Activated CD4-positive, alpha-beta T cell treated with anti-CD3 and anti-CD28 coated beads, Interleukin-2, amount 50 U/mL, for 4 hours (primary cell): Measurements from ENCODE around the gene NUMB.
"Not testable (repeated sequence)": the region's sequence is repeated elsewhere in the genome, so short reads cannot be mapped to it uniquely, and the experiment has no call there.

Experiments
- DNase-seq, 2 experiments: peaks; one replicate each; pipeline ENCODE4 v3.0.0-alpha.2; 2020

Gene NUMB

DNA sequence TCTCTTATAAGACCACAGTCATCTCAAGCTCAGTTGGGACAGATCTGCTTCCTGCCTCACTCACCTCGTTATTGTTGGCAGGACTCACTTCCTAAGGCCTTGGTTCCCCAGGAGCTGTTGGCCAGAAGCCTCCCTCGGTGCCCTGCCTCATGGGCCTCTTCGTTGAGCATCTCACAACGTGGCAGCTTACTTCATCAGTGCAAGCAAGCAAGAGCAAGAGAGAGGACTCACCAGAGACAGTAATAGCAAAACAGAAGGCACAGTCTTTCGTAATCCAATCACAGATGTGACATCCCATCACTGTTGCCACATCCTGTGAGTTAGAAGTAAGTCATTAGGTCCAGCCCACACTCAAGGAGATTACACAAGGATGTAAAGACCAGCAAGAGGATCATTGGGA is 5.1 kb upstream of the NUMB start:
- DNase-seq: no peak

- no peak for DNase-seq
Observed at GRCh38 chr14:73462815-73463214, 4.5 kb upstream of the NUMB start.

- DNase-seq: no peak
Observed at GRCh38 chr14:73462048-73462715, 3.8 kb upstream of the NUMB start.

DNA sequence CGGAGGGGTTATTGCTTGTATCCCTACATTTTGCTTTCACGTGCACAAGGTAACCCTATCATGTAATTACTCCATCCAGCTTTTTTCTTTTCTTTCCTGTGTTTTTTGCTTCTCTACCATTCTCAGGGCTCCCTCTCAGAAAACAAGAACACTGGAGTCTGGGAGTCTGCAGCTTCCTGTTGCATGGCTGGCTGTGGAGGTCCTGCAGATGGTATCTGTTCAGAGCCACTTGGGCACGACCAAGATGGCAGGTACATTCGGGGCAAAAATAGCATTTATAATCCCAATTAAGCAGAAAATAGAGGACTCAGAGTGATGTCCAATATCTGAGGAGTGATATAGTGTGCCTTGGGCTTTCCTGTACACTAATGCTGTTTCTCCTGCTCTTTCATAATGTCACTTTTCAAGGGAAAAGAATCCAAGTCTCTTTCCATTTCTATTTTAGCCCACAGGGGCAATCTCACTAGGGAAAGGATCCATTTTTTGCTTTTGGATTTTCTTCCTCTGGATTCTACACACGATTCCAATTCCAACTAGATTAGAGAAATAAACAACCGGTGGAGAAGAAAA is 3.2 kb upstream of the NUMB start:
- DNase-seq: no peak

- DNase-seq: no peak
Observed at GRCh38 chr14:73460691-73461127, 2.4 kb upstream of the NUMB start.

DNA sequence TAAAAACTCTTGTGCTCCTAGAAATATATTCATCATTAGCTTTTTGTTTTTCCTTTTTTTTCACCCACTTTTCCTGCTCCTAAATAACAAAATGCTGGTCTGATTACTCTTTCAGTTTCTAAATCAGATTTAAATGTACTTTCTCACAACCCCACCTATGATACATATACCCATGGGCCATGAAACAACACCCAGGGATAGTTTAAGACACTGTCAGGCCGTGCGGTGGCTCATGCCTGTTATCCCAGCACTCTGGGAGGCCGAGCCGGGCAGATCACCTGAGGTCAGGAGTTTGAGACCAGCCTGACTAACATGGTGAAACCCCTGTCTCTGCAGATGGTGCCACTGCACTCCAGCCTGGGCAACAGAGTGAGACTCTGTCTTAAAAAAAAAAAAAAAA is 1.6 kb upstream of the NUMB start:
- DNase-seq: no peak

DNA sequence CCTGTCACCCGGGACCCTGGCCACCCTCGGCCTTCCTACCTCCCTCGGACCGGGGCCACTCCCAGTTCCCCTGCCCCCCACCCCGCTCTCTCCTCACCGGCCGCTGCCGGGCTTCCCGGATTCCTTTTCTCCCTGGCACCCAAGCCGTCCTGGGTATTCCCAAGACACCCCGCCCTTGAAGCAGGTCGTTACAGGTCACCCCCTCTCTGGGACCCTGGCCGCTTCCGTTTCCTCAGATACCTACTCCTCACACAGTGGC is 493 bp downstream of the NUMB start:
- no peak for DNase-seq

- no peak for DNase-seq
Observed at GRCh38 chr14:73457041-73457923, 1.1 kb downstream of the NUMB start.

- DNase-seq: no peak
Observed at GRCh38 chr14:73455294-73455693, 3.1 kb downstream of the NUMB start.

- DNase-seq: no peak
Observed at GRCh38 chr14:73452341-73453186, 5.8 kb downstream of the NUMB start.

- DNase-seq: no peak
Observed at GRCh38 chr14:73443758-73444157, 14.6 kb downstream of the NUMB start.

- DNase-seq: no peak
Observed at GRCh38 chr14:73441286-73441685, 17.1 kb downstream of the NUMB start.

GRCh38 chr14:73438993-73439392 is 19.4 kb downstream of the NUMB start:
- DNase-seq: no peak

- no peak for DNase-seq
Observed at GRCh38 chr14:73437206-73437605, 21.1 kb downstream of the NUMB start.

- no peak for DNase-seq
Observed at GRCh38 chr14:73432124-73432523, 26.2 kb downstream of the NUMB start.

DNA sequence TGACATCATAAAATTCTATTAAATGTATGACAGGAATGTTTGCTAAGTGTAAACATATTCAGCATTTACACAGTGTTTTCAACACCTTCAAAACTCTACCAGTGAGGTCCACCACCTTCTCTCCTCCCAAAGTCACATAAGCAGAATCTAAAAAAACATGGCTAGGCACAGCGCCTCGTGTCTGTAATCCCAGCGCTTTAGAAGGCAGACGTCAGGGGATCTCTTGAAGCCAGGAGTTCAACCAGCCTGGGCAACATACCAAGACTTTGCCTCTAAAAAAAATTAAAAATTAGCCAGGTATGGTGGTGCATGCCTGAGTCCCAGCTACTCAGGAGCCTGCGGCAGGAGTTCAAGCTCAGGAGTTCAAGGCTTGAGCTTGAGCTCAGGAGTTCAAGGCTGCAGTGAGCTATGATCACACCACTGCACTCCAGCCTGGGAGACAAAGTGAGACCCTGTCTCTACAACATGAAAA is 30.0 kb downstream of the NUMB start:
- DNase-seq: no peak

- no peak for DNase-seq
Observed at GRCh38 chr14:73427516-73428264, 30.7 kb downstream of the NUMB start.

GRCh38 chr14:73426877-73427276 is 31.5 kb downstream of the NUMB start:
- DNase-seq: no peak

DNA sequence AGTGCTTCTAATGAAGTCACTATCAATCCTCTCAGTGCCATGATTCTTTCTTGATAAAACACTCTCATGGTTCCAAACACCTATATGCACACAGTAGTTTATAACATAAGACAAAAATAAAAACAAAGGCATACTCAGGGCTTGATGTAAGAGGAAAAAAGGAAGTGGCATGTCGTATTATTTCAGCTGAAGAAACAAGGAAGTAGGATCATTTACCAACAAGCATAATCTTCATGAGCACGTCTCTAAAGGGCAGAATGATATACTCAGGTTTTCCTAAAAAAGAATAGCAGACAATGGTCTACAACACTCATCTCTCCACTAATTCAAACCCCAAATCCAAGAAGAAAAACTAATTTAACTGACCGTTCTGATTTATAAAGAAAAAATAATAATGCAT is 33.9 kb downstream of the NUMB start:
- no peak for DNase-seq

- not testable (repeated sequence) for DNase-seq
Observed at GRCh38 chr14:73423092-73423491, 35.3 kb downstream of the NUMB start.

DNA sequence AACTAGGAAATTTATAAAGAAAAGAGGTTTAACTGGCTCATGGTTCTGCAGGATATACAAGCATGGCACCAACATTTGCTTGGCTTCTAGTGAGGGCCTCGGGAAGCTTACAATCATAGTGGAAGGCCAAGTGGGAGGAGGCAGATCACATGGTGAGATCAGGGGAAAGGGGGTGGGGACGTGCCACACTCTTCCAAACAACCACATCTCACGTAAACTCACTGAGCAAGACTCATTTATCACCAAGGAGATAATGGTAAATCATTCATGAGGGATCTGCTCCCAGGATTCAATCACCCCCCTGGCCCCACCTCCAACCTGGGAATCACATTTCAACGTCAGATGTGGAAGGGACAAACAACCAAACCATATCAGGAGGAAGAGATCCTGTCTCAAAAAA is 35.8 kb downstream of the NUMB start:
- DNase-seq: no peak

DNA sequence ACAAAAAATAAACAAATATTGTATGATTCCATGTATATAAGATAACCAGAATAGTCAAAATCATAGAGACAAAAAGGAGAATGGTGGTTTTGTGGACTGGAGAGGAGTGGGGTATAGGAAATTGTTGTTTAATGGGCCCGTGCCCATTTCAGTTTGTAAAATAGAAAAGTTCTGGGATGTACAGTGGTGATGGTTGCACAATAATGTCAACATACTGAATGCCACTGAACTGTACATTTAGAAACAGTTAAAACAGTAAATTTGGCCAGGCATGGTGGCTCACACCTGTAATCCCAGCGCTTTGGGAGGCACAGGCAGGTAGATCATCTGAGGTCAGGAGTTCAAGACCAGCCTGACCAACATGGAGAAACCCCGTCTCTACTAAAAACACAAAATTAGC is 40.1 kb downstream of the NUMB start:
- DNase-seq: no peak
